Measurements from ENCODE around the gene MARCHF9.
"Not testable (repeated sequence)": the region's sequence is repeated elsewhere in the genome, so short reads cannot be mapped to it uniquely, and the experiment has no call there.

The MARCHF9 gene

DNA sequence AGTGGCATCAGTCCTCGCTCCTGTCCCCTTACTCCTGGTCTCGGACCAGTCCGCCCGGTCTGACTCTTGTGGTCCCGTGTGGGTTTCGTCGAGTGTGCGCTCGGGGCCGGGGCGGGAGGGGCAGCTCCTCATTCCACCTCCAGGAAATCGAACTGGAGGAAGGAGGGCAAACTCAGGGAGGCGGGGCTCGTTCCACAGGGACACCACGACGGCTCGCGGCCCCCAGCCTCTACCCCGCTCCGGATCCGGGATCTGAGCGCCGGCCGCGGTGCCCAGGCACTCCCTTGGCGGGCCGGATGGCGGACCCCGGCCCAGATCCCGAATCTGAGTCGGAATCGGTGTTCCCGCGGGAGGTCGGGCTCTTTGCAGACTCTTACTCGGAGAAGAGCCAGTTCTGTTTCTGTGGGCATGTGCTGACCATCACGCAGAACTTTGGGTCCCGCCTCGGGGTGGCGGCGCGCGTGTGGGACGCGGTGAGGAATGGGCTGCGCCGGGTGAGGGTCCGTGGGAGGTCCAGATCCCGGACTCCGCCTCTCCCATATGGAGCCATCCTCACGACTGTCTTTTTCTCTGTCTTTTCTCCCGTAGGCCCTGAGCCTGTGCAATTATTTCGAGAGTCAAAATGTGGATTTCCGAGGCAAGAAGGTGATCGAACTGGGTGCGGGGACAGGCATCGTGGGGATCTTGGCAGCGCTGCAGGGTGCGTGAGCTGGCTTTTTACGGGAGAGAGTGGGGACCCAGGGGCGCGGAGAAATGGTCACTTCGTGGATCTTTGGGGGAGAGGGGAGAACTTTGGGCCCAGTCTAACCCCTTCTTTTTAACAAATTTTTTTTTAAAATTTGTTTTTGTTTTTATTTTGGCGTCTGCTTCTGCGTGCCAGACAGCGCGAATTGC is 17.8 kb downstream of the MARCHF9 start, which contains the start of gene EEF1AKMT3:
EEF1AKMT3 (plus strand) TSS at position 186 of the 894 bp plus-strand sequence; CDS start at position 297, 111 bp downstream.
- no peak for DNase-seq

DNA sequence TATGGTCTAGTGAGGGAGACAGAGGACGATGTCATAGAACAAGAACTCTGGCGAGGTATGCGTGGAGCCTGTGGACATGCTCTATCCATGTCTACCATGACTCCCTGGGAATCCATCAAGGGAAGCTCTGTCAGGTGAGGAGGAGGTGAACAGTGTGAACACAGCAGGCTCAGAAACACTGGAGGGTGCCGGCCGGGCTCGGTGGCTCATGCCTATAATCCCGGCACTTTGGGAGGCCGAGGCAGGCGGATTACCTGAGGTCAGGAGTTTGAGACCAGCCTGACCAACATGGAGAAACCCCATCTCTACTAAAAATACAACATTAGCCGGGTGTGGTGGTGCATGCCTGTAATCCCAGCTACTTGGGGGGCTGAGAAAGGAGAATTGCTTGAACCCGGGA is 19.7 kb downstream of the MARCHF9 start:
- not testable (repeated sequence) for DNase-seq

DNA sequence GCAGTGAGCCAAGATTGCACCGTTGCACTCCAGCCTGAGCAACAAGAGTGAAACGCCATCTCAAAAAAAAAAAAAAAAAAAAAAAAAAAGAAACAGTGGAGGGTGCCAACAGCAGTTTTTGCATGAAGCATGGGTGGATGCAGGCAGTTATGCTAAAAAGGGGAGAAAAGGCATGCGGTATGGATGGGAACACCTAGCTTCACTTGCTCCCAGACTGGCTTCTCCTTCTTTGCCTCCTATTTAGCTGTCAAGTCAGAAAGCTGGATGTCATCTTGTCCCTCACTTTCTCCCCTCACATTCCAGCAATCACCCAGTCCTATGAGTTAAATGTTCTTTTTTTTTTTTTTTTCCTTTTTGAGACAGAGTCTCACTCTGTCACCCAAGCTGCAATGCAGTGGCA is 20.1 kb downstream of the MARCHF9 start:
- DNase-seq = no peak

DNA sequence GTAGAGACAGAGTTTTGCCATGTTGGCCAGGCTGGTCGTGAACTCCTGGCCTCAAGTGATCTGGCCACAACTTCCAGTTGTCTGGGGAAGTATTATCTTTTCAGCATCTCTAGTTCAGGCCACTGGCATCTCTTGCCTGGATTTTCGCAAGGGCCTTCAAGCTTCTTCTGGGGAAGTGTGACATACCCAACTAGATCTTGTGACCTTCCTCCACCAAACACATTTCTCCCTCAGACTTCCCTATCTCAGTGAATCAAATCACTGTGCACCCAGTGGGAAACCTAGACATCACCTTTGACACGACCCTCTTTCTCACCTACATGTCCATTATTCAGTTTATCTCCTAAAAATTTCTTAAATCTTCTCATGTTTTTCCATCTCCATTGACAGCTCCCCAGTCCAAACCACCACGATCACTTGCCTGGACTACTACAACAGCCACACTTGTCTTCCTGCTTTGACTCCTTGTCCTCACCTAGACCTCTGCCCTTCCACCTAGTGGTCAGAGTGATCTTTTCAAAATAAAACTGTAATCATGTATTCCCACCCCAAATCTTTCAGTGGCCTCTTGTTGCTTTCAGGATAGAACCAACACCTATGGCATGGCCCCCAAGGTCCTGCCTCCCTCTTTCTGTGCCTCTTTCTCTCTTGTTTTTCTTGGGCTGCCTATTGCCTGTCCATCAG is 20.8 kb downstream of the MARCHF9 start:
- no peak for DNase-seq

DNA sequence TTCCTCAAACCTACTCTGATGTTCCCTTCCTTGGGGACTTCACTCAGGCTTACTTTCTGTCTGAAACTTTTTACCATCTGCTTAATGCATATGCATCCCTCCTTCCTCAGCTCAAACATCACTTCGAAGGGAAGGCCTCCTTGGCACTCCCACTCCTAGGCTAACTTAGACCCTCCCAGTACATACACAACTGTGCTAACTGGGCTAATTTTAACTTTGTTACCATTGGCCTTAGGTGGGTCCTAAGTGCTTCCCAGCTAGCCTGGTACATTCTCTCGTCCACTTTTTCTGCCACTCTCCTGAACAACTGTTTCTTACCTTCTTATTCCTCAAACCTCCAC is 21.3 kb downstream of the MARCHF9 start:
- no peak for DNase-seq

DNA sequence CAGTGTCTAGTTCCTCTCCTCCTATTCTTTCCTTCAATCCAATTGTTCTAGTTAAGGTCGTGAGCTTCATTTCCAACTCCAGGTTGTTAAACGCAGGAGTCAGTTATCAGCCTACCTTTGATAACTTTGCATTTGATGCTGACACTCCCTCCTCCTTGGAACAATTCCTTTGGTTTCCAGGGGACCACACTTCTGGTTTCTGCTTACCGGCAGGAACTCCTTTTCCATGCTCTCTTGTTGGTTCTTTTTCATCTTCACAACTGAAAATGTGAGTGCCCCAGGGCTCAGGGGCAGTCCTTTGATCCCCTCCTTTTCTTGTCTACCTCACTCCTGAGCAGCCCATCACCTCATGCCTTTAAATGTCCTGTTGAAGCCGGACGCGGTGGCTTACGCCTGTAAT is 22.5 kb downstream of the MARCHF9 start:
- DNase-seq = no peak

DNA sequence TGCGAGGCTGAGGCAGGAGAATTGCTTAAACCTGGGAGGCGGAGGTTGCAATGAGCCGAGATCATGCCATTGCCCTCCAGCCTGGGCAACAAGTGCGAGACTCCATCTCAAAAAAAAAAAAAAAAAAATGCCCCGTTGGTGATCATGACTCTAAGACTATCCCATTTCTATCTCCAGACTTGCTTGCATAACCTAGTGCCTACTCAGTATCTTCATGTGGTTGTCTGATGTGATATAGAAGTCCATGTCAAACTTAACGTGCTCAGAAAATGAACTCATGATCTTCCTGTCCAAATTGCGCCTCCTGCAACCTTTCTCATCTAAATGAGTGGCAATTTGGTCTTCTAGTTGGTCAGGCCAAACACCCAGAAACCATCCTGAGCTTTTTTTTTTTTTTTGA is 23.0 kb downstream of the MARCHF9 start:
- DNase-seq = no peak

DNA sequence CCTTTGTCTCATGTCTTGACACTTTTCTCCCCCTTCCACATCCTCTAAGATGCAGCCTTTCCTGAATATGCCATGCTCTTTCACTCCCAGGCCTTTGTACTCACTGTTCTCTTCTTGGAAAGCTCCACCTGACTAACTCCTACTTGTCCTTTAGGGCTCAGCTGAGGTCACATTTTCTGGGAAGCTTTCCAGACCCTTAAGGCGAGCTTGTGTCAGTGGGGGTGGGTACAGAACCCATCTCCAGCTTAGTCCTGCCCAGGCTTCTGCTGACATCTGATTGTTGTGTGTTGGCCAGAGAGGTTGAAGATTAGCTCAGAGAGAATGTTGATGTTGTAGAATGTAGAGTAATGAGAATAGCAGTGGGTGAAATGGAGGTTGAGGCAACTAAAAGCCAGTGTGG is 24.8 kb downstream of the MARCHF9 start:
- no peak for DNase-seq

DNA sequence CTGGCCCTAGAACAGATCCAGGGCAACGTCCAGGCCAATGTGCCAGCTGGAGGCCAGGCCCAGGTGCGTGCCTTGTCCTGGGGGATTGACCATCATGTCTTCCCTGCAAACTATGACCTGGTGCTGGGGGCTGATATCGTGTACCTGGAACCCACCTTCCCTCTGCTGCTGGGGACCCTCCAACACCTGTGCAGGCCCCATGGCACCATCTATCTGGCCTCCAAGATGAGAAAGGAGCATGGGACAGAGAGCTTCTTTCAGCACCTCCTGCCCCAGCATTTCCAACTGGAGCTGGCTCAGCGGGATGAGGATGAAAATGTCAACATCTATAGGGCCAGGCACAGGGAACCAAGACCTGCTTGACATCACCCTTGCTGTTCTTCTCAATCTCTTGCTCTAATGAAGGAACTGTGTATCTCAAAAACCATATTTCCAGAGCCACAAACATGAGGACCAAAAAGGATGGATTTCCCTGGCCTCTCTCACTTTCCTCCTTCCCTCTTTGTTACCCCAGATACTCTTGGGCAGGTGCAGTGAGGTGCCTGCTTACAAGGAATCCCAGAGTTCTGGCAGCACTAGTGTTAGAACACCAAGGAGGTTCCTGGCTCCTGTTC is 25.5 kb downstream of the MARCHF9 start:
- DNase-seq = no peak

DNA sequence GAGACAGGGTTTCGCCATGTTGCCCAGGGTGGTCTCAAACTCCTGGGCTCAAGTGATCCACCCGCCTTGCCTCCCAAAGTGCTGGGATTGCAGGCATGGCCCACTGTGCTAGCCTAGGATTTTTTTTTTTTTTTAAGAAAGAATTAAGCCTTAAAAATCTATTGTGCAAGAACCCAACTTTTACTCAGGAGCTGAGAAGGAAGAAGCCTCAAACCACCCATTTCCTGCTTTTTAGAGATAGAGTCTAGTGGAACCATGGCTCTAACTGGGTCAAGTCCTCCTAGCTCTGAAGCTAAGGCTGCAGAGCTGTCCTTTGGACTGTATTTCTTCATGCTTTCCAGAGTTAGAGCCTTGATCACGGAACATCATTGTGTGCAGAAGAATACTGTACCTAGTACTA is 26.3 kb downstream of the MARCHF9 start:
- no peak for DNase-seq

DNA sequence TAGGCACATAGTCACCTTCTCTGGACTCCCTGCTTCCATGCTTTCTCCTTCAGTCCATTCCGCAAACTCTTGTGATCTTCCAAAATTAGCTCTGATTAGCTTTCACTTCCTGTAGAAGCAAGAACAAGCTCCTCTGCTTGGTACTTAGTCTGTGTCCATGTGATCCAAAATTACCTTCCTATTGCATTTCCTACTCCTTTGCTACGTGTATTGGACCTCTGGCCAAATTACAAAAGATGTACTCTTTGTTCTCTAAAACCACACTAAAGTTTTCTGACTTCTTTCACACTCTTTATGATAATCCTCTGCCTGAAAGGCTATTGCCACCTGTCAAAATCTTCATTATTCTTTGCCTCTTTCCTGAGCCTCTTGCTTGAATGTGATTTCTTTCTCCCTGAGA is 26.9 kb downstream of the MARCHF9 start:
- DNase-seq = no peak

DNA sequence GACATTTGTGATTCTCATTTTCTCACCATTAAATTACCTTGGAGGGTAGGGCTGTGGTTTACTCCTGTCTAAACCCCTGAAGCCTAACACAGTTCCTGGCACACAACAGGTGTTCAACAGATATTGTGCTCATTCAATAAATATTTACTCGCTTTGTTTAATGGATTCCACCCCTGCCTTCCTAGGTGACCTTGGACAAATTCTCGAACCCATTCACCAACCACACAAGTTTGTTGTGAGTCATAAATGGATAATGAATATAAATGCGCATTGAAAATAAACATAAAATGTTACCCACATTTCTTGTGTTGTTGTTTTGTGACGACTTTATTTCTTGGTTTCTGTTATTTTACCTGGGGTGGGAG is 27.3 kb downstream of the MARCHF9 start:
- DNase-seq = no peak

DNA sequence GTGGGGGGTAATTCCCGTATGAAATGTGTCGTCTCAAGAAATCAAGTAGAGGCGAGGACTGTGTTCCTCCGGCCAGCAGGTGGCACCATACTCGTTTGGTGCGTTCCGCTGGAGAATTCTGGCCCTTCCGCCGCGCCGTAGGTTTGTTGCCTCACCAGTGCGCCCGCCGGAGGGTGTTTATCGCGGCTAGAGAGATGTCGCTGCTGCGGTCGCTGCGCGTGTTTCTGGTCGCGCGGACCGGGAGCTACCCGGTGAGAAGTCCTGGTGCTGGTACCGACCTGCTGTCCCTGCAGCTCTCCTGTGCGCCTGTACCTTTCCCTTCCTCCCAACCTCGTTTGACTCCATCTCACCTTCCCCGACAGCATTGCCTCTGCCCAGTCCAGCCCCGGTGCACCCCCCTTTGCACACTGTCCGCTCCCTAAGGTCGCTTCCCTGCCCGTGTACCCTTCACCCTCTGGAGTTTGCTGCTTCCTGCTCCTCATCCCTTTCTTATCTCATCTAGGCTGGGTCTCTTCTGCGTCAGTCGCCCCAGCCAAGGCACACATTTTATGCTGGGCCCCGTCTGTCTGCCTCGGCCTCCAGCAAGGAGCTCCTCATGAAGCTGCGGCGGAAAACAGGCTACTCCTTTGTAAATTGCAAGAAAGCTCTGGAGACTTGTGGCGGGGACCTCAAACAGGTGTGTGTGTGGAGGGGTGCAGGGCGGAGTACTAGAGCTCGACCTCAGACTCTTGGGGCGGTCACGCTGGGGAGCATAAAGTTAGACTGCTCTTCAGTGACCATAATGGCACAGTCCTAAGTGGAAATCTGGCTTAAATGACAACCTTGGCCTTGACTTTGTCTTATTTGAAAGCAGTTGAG is 27.9 kb downstream of the MARCHF9 start, which contains the start of gene TSFM:
TSFM (plus strand) TSS at position 180 of the 858 bp plus-strand sequence; CDS start at position 195, 15 bp downstream.
- peak; percentile 96 for DNase-seq

DNA sequence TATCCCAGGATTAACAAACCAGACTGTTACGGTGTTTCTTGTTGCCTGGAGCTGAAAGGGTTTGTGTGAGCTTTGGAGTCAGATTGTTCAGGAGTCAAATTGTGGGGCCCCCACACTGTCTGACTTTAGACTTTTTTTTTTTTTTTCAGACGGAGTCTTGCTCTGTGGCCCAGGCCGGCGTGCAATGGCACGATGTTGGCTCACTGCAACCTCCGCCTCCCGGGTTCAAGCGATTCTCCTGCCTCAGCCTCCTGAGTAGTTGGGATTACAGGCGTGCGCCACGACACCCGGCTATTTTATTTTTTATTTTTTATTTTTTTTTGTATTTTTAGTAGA is 28.5 kb downstream of the MARCHF9 start:
- no peak for DNase-seq

DNA sequence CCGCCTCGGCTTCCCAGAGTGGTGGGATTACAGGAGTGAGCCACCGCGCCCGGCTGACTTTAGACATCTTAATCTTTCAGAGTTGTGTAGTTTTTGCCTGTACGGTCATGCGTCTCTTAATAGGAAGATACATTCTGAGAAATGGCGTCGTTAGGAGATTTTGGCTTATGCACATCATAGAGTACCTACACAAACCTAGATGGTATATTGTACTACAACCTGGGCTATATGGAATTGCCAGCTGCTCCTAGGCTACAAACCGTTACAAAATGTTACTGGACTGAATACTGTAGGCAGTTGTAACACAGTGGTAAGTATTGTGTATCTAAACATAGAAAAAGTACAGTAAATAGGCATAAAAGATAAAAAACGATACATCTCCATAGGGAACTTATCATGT is 29.0 kb downstream of the MARCHF9 start:
- DNase-seq = no peak

DNA sequence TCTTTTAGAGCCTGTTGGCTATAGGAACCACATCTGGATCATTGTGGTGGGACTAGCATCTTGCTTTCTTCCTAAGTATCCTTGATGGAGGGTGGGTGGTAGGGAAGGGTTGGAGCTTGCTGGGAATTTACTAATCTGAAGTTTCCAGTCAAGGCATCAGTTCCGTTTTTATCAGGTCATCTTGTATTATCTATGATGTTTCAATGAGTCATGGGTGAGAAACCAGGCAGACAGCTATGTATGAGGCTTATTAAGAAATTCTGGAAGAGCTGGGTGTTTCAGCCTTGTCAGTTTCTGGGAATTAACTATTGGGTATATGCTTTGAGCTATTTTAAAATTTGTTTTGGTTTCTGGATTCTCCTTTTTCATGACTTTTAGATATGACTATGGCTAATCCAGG is 39.0 kb downstream of the MARCHF9 start:
- no peak for DNase-seq

DNA sequence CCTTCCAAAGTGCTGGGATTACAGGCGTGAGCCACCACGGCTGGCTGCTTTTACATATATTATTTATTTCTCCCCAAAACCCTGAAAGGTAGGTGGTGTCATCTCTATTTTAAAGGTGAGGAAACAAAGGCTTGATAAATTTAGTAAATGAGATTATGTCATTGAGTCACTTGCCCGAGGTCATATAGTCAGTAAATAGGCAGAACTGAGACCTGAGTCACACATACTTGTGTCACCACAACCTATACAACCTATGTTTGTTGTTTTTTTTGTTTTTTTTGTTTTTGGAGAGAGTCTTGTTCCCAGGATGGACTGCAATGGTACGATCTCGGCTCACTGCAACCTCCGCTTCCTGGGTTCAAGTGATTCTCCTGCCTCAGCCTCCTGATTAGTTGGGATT is 40.5 kb downstream of the MARCHF9 start:
- no peak for DNase-seq

DNA sequence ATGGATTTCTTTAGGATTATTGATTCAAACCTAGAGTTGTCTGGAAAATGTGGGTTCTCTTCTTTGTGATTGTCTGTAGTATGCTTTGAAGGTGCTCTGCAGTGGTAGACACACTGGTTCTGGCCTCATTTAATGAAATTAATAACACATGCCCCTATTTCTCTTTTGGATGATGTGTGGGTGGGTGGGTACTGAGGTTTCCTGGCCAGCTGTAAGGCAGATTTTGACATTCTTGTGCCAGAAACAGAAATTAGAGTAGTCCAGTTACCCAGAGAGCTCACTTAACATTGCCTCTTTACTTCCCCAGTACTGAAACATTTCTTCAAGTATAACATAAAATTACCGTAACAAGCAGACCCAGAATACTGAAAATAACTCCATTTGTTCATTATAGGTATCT is 42.1 kb downstream of the MARCHF9 start:
- DNase-seq = no peak

DNA sequence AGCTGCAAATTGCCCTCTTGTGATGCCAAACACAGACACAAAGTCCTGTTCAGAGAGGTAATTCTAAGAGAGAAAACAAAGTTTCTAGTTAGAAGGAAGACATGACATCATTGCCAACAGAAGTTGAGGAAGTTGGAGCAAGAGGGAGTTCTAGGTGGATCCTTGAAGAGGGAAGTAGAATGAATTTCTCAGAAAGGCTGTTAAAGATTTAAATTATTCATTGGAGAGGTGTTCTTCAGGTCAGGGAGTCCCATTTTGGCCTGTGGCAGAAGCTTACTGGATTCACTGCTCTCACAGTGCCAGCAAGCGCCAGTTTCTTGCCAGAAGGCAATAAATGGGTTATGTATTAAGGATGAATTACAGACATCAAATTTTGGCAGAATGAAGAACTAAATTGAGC is 43.0 kb downstream of the MARCHF9 start:
- DNase-seq = no peak

DNA sequence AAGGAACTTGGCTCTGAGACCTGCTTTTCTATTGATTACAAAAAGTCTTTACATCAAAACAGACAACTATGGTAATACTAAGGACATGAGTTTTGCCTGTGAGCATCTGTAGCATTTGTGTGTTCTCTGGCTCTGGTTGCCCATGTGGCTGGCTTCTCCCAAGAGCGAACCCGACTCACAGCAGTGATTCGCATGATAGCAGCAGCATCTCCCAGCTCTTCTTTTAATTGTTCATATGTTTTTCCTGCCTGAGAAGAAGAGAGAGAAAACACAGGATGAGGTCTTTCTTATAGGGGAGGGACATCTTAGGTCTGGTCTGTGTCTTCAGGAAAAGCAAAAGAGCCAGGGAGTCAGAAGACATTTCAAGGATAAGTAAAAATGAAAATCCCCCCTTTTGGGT is 46.1 kb downstream of the MARCHF9 start:
- no peak for DNase-seq

DNA sequence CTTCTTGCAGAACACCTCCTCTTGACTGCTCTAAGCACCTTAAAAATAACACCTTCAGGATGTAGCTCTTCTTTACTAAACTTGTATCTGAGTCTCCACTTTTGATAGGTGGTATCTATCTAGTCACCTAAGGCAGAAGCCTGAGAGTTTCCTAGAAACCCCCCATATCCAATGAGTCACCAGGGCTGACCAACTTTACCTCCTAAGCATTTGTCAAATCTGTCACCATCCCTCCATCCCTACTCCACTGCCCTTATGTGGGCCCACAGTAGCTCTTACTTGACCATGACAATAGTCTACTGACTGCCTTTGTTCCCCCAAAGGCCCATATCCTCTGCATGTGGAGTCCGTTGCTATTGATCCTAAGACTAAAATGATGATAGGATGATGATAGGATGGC is 47.7 kb downstream of the MARCHF9 start:
- DNase-seq = no peak

DNA sequence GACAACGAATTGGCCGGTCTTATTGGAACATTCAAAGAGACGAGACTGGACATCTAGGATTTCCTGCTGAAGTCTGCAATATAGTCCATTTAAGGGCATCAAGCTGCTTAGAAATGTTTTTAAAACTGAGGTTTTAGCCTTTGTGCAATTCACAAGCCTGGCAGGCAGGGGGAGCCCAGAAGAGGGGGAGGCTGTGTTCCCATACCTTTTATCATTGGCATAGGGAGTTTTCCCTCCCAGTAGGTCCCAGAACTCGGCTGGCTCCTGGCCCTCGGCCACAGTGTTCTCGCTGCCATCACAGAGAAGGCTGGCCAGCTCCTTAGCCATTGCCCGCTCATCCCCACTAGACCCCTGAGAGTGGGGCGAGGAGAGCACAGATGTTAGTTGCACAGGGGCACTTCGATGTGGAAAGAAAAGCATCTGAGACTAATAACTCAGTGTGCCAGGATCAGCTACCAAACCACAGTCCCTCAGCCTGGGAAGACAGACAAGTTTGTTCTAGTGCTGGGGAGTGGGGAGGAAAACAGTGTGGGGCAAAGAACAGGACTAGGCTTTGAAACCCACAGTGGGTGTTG is 48.5 kb downstream of the MARCHF9 start:
- no peak for DNase-seq

DNA sequence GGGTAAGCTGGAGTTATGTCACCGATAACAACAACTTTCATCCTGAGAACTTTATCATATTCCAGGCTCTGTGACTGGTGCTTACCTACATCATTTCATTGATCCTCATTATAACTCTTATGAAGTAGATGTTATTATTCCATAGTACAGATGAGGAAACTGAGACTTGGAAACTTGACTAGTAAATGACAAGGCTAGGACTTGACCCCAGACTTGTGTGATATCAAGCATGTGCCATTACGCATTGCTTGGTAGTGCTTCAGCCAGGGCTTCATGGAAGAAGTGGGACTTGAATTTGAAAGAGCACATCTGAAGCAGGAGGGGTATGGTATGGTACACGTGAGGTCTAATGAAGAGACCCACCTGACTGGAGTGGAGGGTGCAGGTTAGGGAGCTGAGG is 51.8 kb downstream of the MARCHF9 start:
- DNase-seq = no peak
